PC-3 (cell line): ENCODE results near the gene KCNG3. TPM values are rescaled to one million over a fixed set of nuclear protein-coding genes. Genes with fewer than 3 reads are reported as not detected.

Experiments used
- ATAC-seq: fragments of 200-7000 bp; cut with Tn5 transposase; 2 replicates; pipeline ENCODE4 v1.9.1; 2020; ENCODE audit warnings: mild to moderate bottlenecking, moderate library complexity
- BruUV-seq: library from RNA; stranded (reverse); fragments of 400-500 nt; replicated peaks from 2 replicates; lab custom pipeline; 2021; lab: Mats Ljungman, UMichigan
- CTCF ChIA-PET: fragments of 300-600 bp; sonication (Branson Sonifier 250); formaldehyde crosslinking; loops from one replicate; lab custom pipeline; 2022; ENCODE audit warnings: antibody characterized with exemption; lab: Charles Lee
- POLR2A ChIA-PET: fragments of 300-600 bp; sonication (Branson Sonifier 250); formaldehyde crosslinking; loops from one replicate; lab custom pipeline; 2022; ENCODE audit warnings: antibody characterized with exemption; ENCODE audit not compliant: unreplicated experiment; lab: Charles Lee
- DNase-seq: peaks from one replicate; pipeline ENCODE4 v3.0.0-alpha.2; 2015
- H2AFZ ChIP-seq: fragments of 300-600 bp; sonication (generic); 2 replicates; pipeline ENCODE4 v1.6.0; 2016; ENCODE audit warnings: antibody characterized with exemption, low read length
- H3F3A ChIP-seq: fragments of 300-600 bp; sonication (generic); one replicate; pipeline ENCODE4 v1.6.0; 2017; ENCODE audit warnings: antibody characterized with exemption, low read length, control low read depth, mild to moderate bottlenecking; ENCODE audit not compliant: unreplicated experiment
- H3K27ac ChIP-seq: fragments of 300-600 bp; sonication (generic); 2 replicates; pipeline ENCODE4 v1.5.1; 2016; ENCODE audit warnings: mild to moderate bottlenecking, low read length
- H3K27me3 ChIP-seq: fragments of 300-600 bp; sonication (generic); 2 replicates; pipeline ENCODE4 v1.6.1; 2016; ENCODE audit warnings: low read length, mixed read lengths
- H3K36me3 ChIP-seq: fragments of 300-600 bp; sonication (generic); 2 replicates; pipeline ENCODE4 v1.6.1; 2016; ENCODE audit warnings: low read depth, mixed run types, low read length, mixed read lengths
- H3K4me1 ChIP-seq: fragments of 300-600 bp; sonication (generic); 2 replicates; pipeline ENCODE4 v1.5.1; 2016; ENCODE audit warnings: low read length; ENCODE audit not compliant: insufficient read depth
- H3K4me2 ChIP-seq: fragments of 300-600 bp; sonication (generic); 2 replicates; pipeline ENCODE4 v1.6.0; 2016; ENCODE audit warnings: low read length
- H3K4me3 ChIP-seq: fragments of 300-600 bp; sonication (generic); 2 replicates; pipeline ENCODE4 v1.5.1; 2016; ENCODE audit warnings: mild to moderate bottlenecking, low read length, mixed read lengths
- H3K79me2 ChIP-seq: fragments of 300-600 bp; sonication (generic); 2 replicates; pipeline ENCODE4 v1.6.1; 2017; ENCODE audit warnings: low read length, mixed read lengths
- H3K9ac ChIP-seq: fragments of 300-600 bp; sonication (generic); 2 replicates; pipeline ENCODE4 v1.6.0; 2016; ENCODE audit warnings: mild to moderate bottlenecking, low read length
- H3K9me2 ChIP-seq: fragments of 300-600 bp; sonication (generic); replicated peaks from 2 replicates; pipeline ENCODE4 v1.6.1; 2016; ENCODE audit warnings: mixed run types, low read length, mixed read lengths
- H3K9me3 ChIP-seq: fragments of 300-600 bp; sonication (generic); 2 replicates; pipeline ENCODE4 v1.6.1; 2016; ENCODE audit warnings: low read length, mixed read lengths
- H4K20me1 ChIP-seq: fragments of 300-600 bp; sonication (generic); 2 replicates; pipeline ENCODE4 v1.6.1; 2016; ENCODE audit warnings: low read length, mixed read lengths
- EZH2 ChIP-seq: fragments of 300-600 bp; sonication (generic); IDR thresholded peaks from one replicate; pipeline ENCODE4 v1.6.1; 2017; ENCODE audit warnings: antibody characterized with exemption, mild to moderate bottlenecking, low read length; ENCODE audit not compliant: unreplicated experiment
- EZH2phosphoT487 ChIP-seq: fragments of 300-600 bp; sonication (generic); IDR thresholded peaks from 2 replicates; pipeline ENCODE4 v1.6.1; 2018; ENCODE audit warnings: mild to moderate bottlenecking, antibody characterized with exemption, low read length, borderline replicate concordance
- intact Hi-C: fragments of 100-400 bp; cut with micrococcal nuclease; formaldehyde crosslinking; loops from 2 replicates; pipeline ENCODE4 v1.9.0; 2023
- total RNA-seq: library from RNA; depleted of rRNA; stranded (reverse); fragments of >200 nt; gene quantifications from 2 replicates; pipeline ENCODE4 v1.2.3, GENCODE V29; 2014
- TF ChIP-seq, protein P1 (sequence below): fragments of 300-600 bp; sonication (generic); conservative IDR thresholded peaks from 2 replicates; pipeline ENCODE4 v1.5.1; 2017; ENCODE audit warnings: antibody characterized with exemption, low read depth, mild to moderate bottlenecking, low read length

Gene KCNG3
- total RNA-seq, 1 experiment from 2014 or later, result 2.4 TPM

DNA sequence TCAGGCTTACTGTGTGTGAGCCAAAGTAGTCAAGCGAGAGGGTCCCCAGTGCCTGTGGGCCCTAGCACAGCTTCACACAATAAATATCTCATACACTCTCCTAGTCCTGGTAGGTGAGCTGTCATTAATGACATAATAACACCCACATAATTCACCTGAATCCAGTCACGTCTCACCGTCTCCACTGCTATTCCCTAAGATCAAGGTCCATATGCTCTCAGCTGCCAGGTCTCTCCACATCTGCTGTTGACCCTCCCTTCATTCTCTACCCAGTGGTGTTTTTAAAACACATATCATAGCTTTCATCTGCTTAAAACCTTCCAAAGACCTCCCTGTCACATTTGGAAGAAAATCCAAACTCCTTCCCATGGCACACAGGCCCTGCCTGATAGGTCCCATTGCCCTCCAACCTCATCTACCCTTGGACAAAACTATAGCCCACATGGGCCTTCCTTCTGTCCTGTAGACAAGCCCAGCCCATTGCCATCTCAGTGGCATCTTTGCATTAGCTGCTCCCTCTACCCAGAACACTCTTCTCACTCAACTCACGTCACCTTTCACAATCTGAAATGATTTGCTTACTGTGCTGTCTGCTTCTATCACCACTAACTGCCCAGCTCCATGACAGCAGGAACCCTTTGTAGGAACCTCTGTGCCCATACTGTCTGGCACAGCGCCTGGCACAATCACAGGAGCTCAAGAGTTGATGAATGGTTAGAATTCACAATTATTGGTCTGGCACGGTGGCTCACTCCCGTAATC is 7.5 kb downstream of the KCNG3 start:
- no TSS peak for BruUV-seq
- Histone ChIP-seq H3F3A (no peaks in the 10 kb centered on the region), H3K4me1 (no peaks in the 10 kb centered on the region), H3K27me3 (no peaks in the 10 kb centered on the region), H3K79me2 (no peaks in the 10 kb centered on the region), H3K4me2 (no peak overlapping the region), H3K36me3 (no peaks in the 10 kb centered on the region), H3K4me3 (no peak overlapping the region), H3K9me2 (no peaks in the 10 kb centered on the region), H3K9me3 (no peaks in the 10 kb centered on the region), H2AFZ (no peak overlapping the region), H3K9ac (no peak overlapping the region), H3K27ac (no peak overlapping the region), H4K20me1 (no peaks in the 10 kb centered on the region)
- ChIA-PET POLR2A (interaction anchor here (0.5 kb wide), 1 partner anchor 43 kb away, joined by 8 read pairs; no protein-coding TSS in a partner anchor), CTCF (no interaction called here)
- ATAC-seq (no peak), DNase-seq (no peak)
- intact Hi-C loops, result no loop called here
- no peak for TF ChIP-seq EZH2
- no peak for TF ChIP-seq EZH2phosphoT487
- TF ChIP-seq, protein P1, sequence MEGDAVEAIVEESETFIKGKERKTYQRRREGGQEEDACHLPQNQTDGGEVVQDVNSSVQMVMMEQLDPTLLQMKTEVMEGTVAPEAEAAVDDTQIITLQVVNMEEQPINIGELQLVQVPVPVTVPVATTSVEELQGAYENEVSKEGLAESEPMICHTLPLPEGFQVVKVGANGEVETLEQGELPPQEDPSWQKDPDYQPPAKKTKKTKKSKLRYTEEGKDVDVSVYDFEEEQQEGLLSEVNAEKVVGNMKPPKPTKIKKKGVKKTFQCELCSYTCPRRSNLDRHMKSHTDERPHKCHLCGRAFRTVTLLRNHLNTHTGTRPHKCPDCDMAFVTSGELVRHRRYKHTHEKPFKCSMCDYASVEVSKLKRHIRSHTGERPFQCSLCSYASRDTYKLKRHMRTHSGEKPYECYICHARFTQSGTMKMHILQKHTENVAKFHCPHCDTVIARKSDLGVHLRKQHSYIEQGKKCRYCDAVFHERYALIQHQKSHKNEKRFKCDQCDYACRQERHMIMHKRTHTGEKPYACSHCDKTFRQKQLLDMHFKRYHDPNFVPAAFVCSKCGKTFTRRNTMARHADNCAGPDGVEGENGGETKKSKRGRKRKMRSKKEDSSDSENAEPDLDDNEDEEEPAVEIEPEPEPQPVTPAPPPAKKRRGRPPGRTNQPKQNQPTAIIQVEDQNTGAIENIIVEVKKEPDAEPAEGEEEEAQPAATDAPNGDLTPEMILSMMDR, result no peak

DNA sequence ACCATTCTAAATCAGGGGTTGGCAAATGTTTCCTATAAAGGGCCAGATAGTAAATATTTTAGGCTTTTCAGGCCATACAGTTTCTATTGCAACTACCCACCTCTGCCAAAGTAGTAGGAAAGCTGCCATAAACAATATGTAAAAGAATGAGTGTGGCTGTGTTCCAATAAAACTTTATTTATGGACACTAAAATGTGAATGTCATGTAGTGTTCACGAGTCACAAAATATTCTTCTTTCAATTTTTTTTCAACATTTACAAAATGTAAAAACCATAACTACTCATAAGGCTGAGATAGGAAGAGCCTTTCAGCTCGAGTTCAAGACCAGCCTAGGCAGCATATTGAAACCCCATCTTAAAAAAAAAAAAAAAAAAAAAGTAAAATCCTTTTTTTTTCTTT is 13.4 kb downstream of the KCNG3 start:
- no peak overlapping the region for H3K9ac ChIP-seq
- H3K4me2 ChIP-seq, result no peak overlapping the region
- no peaks in the 10 kb centered on the region for H3K27me3 ChIP-seq
- POLR2A ChIA-PET, result no interaction called here
- no TSS peak for BruUV-seq
- DNase-seq (no peak), ATAC-seq (no peak)
- no peaks in the 10 kb centered on the region for H3K79me2 ChIP-seq
- no peaks in the 10 kb centered on the region for H3K9me3 ChIP-seq
- H3K9me2 ChIP-seq, result no peaks in the 10 kb centered on the region
- H2AFZ ChIP-seq, result no peak overlapping the region
- H3F3A ChIP-seq, result no peaks in the 10 kb centered on the region
- CTCF ChIA-PET, result no interaction called here
- H4K20me1 ChIP-seq, result no peaks in the 10 kb centered on the region
- H3K4me1 ChIP-seq, result no peaks in the 10 kb centered on the region
- intact Hi-C loops, result no loop called here
- TF ChIP-seq, protein P1, result no peak
- no peak for TF ChIP-seq EZH2
- H3K27ac ChIP-seq, result no peak overlapping the region
- no peak overlapping the region for H3K4me3 ChIP-seq
- no peaks in the 10 kb centered on the region for H3K36me3 ChIP-seq

DNA sequence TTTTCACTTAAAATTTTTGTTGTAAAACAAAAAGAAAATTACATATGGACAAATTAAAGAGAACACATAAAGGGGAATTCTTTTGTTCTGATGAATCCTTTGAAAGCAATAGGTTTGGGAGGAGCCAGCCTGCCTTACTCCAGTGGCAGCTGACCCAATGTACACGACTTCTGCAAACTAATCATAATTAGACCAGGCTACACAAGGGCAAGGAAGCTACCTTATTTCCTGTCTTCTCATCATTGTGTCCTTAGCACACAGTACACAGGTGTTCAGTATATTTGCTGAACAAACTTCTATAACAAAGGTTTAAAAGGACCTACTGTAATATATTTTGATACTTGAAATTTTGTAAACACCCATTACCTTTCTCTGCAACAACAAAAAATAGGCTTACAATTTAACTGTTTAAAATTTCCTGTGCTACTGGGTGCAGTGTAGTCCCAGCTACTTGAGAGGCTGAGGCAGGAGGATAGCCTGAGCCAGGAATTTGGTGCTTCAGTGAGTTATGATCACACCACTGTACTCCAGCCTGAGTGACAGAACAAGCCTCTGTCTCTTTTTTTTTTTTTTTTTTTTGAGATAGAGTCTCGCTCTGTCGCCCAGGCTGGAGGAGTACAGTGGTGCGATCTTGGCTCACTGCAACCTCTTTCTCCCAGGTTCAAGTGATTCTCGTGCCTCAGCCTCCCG is 18.9 kb downstream of the KCNG3 start:
- no peaks in the 10 kb centered on the region for H3K36me3 ChIP-seq
- CTCF ChIA-PET, result no interaction called here
- H3K27me3 ChIP-seq, result no peaks in the 10 kb centered on the region
- no peak for TF ChIP-seq EZH2
- no peak for TF ChIP-seq EZH2phosphoT487
- intact Hi-C loops, result no loop called here
- no peak overlapping the region for H3K4me3 ChIP-seq
- peak; percentile 49 for ATAC-seq
- BruUV-seq, result no TSS peak
- no peak for DNase-seq
- no peaks in the 10 kb centered on the region for H4K20me1 ChIP-seq
- H3K9ac ChIP-seq, result no peak overlapping the region
- H2AFZ ChIP-seq, result no peak overlapping the region
- no peak overlapping the region for H3K27ac ChIP-seq
- no peaks in the 10 kb centered on the region for H3F3A ChIP-seq
- no peaks in the 10 kb centered on the region for H3K9me3 ChIP-seq
- no peaks in the 10 kb centered on the region for H3K4me1 ChIP-seq
- H3K79me2 ChIP-seq, result no peaks in the 10 kb centered on the region
- POLR2A ChIA-PET, result no interaction called here
- H3K4me2 ChIP-seq, result no peak overlapping the region
- H3K9me2 ChIP-seq, result no peaks in the 10 kb centered on the region
